GM13976 (cell line): ENCODE results near the gene GALNT7.

Experiments
- DNase-seq: peaks from one replicate; pipeline ENCODE4 v3.0.0; 2012; ENCODE audit warnings: low spot score
- in situ Hi-C: fragments of 300-500 bp; cut with MboI; formaldehyde crosslinking; loops from one replicate; pipeline ENCODE4 v1.12.0; 2022; ENCODE audit warnings: low sequenced_read_pairs, mixed read lengths, inconsistent platforms; ENCODE audit not compliant: unreplicated experiment
- TF ChIP-seq, protein P1 (sequence below): IDR thresholded peaks from 2 replicates; pipeline ENCODE4 v1.5.1; 2012; ENCODE audit warnings: borderline replicate concordance, mild to moderate bottlenecking; ENCODE audit not compliant: insufficient read depth; ENCODE audit errors: extremely low read depth, missing control alignments, control extremely low read depth

GALNT7 gene

DNA sequence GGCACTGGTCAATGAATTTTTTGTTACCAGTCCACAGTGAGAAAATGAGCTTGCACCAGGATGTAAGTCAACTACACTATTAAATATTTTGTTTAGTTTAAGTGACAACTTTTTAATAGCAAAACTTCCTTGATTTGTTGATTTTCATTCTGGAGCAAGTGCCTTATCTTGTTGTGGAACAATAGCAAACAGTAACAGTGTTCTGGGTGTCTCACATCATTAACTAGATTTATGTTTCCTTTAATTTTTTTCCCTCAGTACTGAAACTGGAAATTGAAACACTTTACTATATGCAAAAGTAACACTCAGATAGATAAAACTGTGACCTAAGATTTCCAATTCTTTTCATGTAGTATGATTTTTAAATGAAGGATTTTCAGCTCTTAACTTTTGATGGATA, 80.1 kb downstream of the GALNT7 start:
- DNase-seq = no peak
- TF ChIP-seq, protein P1, sequence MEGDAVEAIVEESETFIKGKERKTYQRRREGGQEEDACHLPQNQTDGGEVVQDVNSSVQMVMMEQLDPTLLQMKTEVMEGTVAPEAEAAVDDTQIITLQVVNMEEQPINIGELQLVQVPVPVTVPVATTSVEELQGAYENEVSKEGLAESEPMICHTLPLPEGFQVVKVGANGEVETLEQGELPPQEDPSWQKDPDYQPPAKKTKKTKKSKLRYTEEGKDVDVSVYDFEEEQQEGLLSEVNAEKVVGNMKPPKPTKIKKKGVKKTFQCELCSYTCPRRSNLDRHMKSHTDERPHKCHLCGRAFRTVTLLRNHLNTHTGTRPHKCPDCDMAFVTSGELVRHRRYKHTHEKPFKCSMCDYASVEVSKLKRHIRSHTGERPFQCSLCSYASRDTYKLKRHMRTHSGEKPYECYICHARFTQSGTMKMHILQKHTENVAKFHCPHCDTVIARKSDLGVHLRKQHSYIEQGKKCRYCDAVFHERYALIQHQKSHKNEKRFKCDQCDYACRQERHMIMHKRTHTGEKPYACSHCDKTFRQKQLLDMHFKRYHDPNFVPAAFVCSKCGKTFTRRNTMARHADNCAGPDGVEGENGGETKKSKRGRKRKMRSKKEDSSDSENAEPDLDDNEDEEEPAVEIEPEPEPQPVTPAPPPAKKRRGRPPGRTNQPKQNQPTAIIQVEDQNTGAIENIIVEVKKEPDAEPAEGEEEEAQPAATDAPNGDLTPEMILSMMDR = no peak
- in situ Hi-C loops = no loop called here

DNA sequence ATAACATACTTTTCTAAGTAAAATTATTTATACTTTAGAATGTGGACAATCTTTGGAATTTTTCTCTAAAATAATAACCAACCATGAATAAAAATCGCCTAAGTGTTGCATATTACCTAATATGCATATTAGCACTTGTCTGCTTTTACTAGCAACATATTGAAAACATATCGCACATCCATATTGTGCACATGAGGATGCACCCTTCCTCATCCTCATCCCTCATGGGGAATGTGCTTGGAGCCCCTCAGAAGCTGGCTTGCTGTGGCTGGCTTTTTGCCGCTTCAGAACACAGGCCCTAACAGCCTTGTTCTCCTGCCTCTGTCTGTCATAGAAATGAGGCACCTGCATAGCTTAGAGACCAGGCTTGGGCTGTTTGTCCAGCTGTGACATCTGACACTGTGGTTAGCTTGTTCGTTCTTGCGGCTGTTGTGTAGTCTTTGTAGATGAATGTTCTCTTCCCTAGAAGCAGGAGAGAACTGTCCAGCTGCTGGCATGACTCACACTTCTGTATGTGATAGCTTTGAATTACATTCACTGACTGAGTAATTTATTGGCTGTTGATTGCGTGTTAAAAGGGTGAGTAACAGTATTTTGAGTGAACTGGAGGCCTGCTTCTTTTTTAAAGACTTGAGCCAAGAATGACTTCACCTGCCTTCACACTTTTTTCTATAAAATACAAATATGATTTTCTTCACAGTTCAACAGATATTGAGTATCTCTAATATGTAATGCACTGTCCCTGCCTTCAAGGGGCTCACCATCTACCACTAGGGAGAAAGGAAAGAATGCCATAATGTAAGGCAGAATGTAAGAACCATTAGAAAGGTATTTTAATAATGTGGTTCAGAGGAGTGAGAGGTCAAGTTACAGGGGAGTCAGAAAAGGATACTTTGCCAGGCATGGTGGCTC, 83.7 kb downstream of the GALNT7 start:
- TF ChIP-seq, protein P1 = no peak
- in situ Hi-C loops = no loop called here
- no peak for DNase-seq

DNA sequence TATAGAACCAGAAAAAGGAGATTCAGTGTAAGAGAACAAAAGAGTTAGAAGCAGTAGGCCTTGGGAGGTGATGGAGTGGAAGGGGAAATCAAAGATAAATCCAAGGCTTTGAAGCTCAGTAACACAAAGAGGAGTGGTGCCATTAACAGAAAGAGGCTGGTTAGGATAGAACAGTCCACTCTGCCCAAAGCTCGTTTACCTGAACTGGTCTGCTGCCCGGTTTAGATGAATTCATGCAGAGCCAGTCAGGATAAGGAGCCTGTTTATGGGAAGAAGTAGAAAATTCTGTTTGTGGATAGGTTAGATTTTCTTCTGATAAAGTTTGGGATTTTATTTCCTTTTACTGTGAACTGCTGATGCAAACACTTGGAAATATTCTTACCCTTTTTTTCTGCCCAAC, 85.0 kb downstream of the GALNT7 start:
- no peak for DNase-seq
- in situ Hi-C loops = no loop called here
- TF ChIP-seq, protein P1 = no peak

DNA sequence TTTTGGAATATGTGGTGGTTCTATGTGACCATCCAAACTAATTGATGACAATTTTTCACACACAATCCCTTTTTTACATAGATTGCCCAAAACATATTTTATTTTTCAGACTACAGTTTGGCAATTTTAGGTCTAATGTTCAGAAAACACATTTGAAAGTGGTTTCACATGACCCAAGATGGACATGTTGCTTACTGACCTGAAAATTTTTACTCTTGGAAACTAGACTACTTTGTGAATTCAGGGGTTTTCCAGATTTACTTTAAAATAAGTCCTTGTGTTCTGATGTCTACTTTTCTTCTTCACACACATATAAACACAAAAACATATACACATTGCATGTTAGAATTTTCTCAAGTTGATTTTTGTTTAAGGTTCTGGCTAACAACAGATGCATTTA, 86.0 kb downstream of the GALNT7 start:
- no peak for DNase-seq
- TF ChIP-seq, protein P1 = no peak
- in situ Hi-C loops = loop anchor here (5.0 kb wide), 1 partner anchor 237 kb away; no protein-coding TSS in a partner anchor

DNA sequence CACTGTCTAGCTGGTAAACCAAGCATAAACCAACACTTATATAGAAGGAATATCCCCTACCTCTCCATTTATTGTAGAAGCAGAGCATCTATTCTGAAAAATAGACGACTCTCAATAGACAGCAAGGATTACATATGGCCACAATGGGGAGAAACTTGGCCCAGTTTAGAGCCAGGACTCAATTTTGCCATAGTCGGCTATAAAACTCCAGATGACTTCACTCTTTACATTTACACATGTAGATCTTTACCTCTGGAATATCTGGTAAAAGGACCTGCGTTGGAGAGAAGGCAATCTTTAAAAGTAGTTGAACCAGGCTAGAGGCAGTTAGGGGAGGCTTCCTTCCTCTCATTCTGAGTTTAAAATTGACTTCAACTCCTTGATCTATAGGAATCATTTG, 88.2 kb downstream of the GALNT7 start:
- no peak for DNase-seq

More for the DNA sequence above, 88.2 kb downstream of the GALNT7 start:
- TF ChIP-seq, protein P1 = no peak
- in situ Hi-C loops = loop anchor here (5.0 kb wide), 1 partner anchor 240 kb away; no protein-coding TSS in a partner anchor
